Endothelial cell of umbilical vein (primary cell): Measurements from ENCODE around the gene BAMBI. TPM values are rescaled to one million over a fixed set of nuclear protein-coding genes. Genes with fewer than 3 reads are reported as not detected.

ENCODE experiments used
- BruUV-seq: library from RNA; stranded (reverse); fragments of 400-500 nt; replicated peaks from 2 replicates; lab custom pipeline; 2021; lab: Mats Ljungman, UMichigan
- CTCF ChIA-PET: fragments of 300-600, 350-600 bp; sonication (Branson Sonifier 250); formaldehyde crosslinking; loops from one replicate; lab custom pipeline; 2021; ENCODE audit warnings: antibody characterized with exemption, inconsistent platforms; lab: Charles Lee
- POLR2A ChIA-PET: fragments of 300-600, 350-600 bp; sonication (Branson Sonifier 250); formaldehyde crosslinking; loops from one replicate; lab custom pipeline; 2021; ENCODE audit warnings: antibody characterized with exemption, inconsistent platforms; lab: Charles Lee
- DNase-seq: peaks from one replicate; pipeline ENCODE4 v3.0.0-alpha.2; 2011; ENCODE audit warnings: low read depth, low spot score
- FAIRE-seq: peaks from 2 replicates; lab custom pipeline; 2011; peaks lifted over from hg19 to GRCh38; lab: Jason Lieb, UNC
- H2AFZ ChIP-seq: 2 replicates; pipeline ENCODE4 v1.6.0; 2012; ENCODE audit warnings: low read depth, low read length, control low read depth, inconsistent platforms
- H3K27ac ChIP-seq: 2 replicates; pipeline ENCODE4 v1.5.1; 2011; ENCODE audit warnings: low read depth, mild to moderate bottlenecking, control low read depth, low read length, moderate library complexity; ENCODE audit not compliant: insufficient read depth
- H3K27me3 ChIP-seq, 2 experiments: 2 replicates each; pipeline versions ENCODE4 v1.6.0 to v1.6.1; 2011; ENCODE audit warnings: low read length in 2 of 2, mixed read lengths in 1 of 2; ENCODE audit not compliant: control insufficient read depth in 2 of 2, insufficient read depth in 2 of 2
- H3K36me3 ChIP-seq, 2 experiments: 2 replicates in 1 of 2; 3 replicates in 1 of 2; pipeline ENCODE4 v1.5.1; 2011; ENCODE audit warnings: low read length in 2 of 2, mild to moderate bottlenecking in 1 of 2, moderate library complexity in 1 of 2; ENCODE audit not compliant: control insufficient read depth in 2 of 2, insufficient read depth in 2 of 2; ENCODE audit errors: extremely low read depth in 1 of 2
- H3K4me1 ChIP-seq: 3 replicates; pipeline ENCODE4 v1.5.1; 2011; ENCODE audit warnings: mild to moderate bottlenecking, low read length; ENCODE audit not compliant: control insufficient read depth, insufficient read depth; ENCODE audit errors: extremely low read depth
- H3K4me2 ChIP-seq: 2 replicates; pipeline ENCODE4 v1.6.1; 2011; ENCODE audit warnings: low read length, control low read depth, mixed read lengths; ENCODE audit not compliant: insufficient read depth
- H3K4me3 ChIP-seq, 3 experiments: fragments of 200-600 bp in 1 of 3; sonication (generic), shearing (Covaris generic) in 1 of 3; replicated peaks in 1 of 3; 2 replicates each; pipeline ENCODE4 v1.5.1; 2011 to 2016; ENCODE audit warnings: control low read depth in 3 of 3, low read length in 3 of 3, mild to moderate bottlenecking in 2 of 3, inconsistent platforms in 1 of 3, low read depth in 1 of 3, moderate library complexity in 1 of 3; ENCODE audit not compliant: insufficient read depth in 1 of 3
- H3K79me2 ChIP-seq: 2 replicates; pipeline ENCODE4 v1.6.0; 2012; ENCODE audit warnings: low read length, inconsistent platforms; ENCODE audit not compliant: control insufficient read depth, insufficient read depth
- H3K9ac ChIP-seq: replicated peaks from 2 replicates; pipeline ENCODE3; 2011; ENCODE audit warnings: low read length, control low read depth; ENCODE audit not compliant: insufficient read depth; ENCODE audit errors: extremely low read depth
- H3K9me1 ChIP-seq: replicated peaks from 3 replicates; pipeline ENCODE4 v1.6.0; 2011; ENCODE audit warnings: mild to moderate bottlenecking, low read length; ENCODE audit not compliant: control insufficient read depth, insufficient read depth; ENCODE audit errors: extremely low read depth
- H3K9me3 ChIP-seq: replicated peaks from 2 replicates; pipeline ENCODE4 v1.5.1; 2012; ENCODE audit warnings: low read length, inconsistent platforms; ENCODE audit not compliant: control insufficient read depth, insufficient read depth
- H4K20me1 ChIP-seq: replicated peaks from 2 replicates; pipeline ENCODE3; 2011; ENCODE audit warnings: mild to moderate bottlenecking, low read length; ENCODE audit not compliant: control insufficient read depth, insufficient read depth; ENCODE audit errors: extremely low read depth
- CTCF ChIP-seq, 2 donors: IDR thresholded peaks; 1 replicate in 1 of 2; 2 replicates in 1 of 2; pipeline ENCODE4 v1.5.1; 2011; ENCODE audit warnings: low read length in 2 of 2, mild to moderate bottlenecking in 2 of 2, moderate library complexity in 2 of 2, control low read depth in 1 of 2, inconsistent platforms in 1 of 2, low read depth in 1 of 2; ENCODE audit not compliant: insufficient read depth in 1 of 2; ENCODE audit errors: extremely low read depth in 1 of 2
- EZH2 ChIP-seq: IDR thresholded peaks from 2 replicates; pipeline ENCODE4 v1.6.1; 2012; ENCODE audit warnings: borderline replicate concordance, low read depth, mild to moderate bottlenecking, moderate library complexity, low read length, inconsistent platforms; ENCODE audit not compliant: severe bottlenecking
- FOS ChIP-seq: IDR thresholded peaks from 2 replicates; pipeline ENCODE4 v1.6.1; 2011; ENCODE audit warnings: mild to moderate bottlenecking, low read length, moderate library complexity, borderline replicate concordance; ENCODE audit not compliant: insufficient read depth
- GATA2 ChIP-seq: IDR thresholded peaks from 2 replicates; pipeline ENCODE4 v1.7.0; 2011; ENCODE audit warnings: low read depth, mild to moderate bottlenecking, moderate library complexity, mixed read lengths, low read length; ENCODE audit not compliant: insufficient read length, insufficient read depth
- JUN ChIP-seq: IDR thresholded peaks from 2 replicates; pipeline ENCODE4 v1.6.1; 2011; ENCODE audit warnings: borderline replicate concordance, low read depth; ENCODE audit not compliant: insufficient read length, insufficient read depth
- MAX ChIP-seq: IDR thresholded peaks from 2 replicates; pipeline ENCODE4 v1.6.1; 2011; ENCODE audit not compliant: insufficient read depth, insufficient read length
- MYC ChIP-seq: IDR thresholded peaks from one replicate; pipeline ENCODE4 v1.6.1; 2011; ENCODE audit warnings: mild to moderate bottlenecking, low read depth, low read length
- POLR2A ChIP-seq: IDR thresholded peaks from 2 replicates; pipeline ENCODE4 v1.6.1; 2012; ENCODE audit warnings: low read depth, mild to moderate bottlenecking, control low read depth, low read length
- POLR2AphosphoS5 ChIP-seq: IDR thresholded peaks from 2 replicates; pipeline ENCODE4 v1.6.1; 2012; ENCODE audit warnings: low read depth, mild to moderate bottlenecking, control low read depth, low read length, moderate library complexity; ENCODE audit not compliant: insufficient read depth
- dilution Hi-C: fragments of 300-500 bp; cut with MboI; formaldehyde crosslinking; loops from one replicate; pipeline ENCODE4 v1.15.0; 2019; ENCODE audit warnings: low sequenced_read_pairs; ENCODE audit not compliant: extremely low pct_ligation_motif_present
- intact Hi-C: fragments of 100-400 bp; cut with micrococcal nuclease; formaldehyde crosslinking; loops from one replicate; pipeline ENCODE4 v1.10.0; 2022
- polyA plus RNA-seq, 4 experiments: library from polyadenylated mRNA; depleted of rRNA in 3 of 4; stranded (reverse) in 3 of 4; unstranded in 1 of 4; fragments of >200 nt; gene quantifications; 2 replicates each; pipeline versions ENCODE4 v1.2.1 to v1.2.3, GENCODE V29; 2011 to 2012; ENCODE audit warnings: missing spikeins in 1 of 4
- total RNA-seq: library from RNA; stranded (reverse); gene quantifications from 2 replicates; pipeline ENCODE4 v1.2.3, GENCODE V29; 2021

BAMBI gene
- total and polyA plus RNA-seq, 2 donors (not counting 3 experiments of a cell fraction or from before 2014, with no cell fraction given): 3.2 to 4.3 TPM

GRCh38 chr10:28730031-28730778 is 52.9 kb downstream of the BAMBI start:
- CTCF ChIA-PET: interaction anchor here (0.6 to 0.7 kb wide), 3 partner anchors 12 to 1456 kb away, joined by 3 read pairs; no protein-coding TSS in a partner anchor
- DNase-seq (no peak), FAIRE-seq (no peak)
- Histone ChIP-seq H3K4me3 (no peak overlapping the region), H3K27ac (no peak overlapping the region), H3K79me2 (no peaks in the 10 kb centered on the region), H3K36me3 (no peaks in the 10 kb centered on the region), H2AFZ (no peak overlapping the region), H3K9me3 (no peaks in the 10 kb centered on the region), H3K9me1 (no peaks in the 10 kb centered on the region), H4K20me1 (no peaks in the 10 kb centered on the region), H3K4me1 (no peaks in the 10 kb centered on the region), H3K9ac (no peak overlapping the region), H3K27me3 (no peaks in the 10 kb centered on the region), H3K4me2 (no peak overlapping the region)
- intact Hi-C loops: no loop called here
- POLR2A ChIA-PET: no interaction called here
- dilution Hi-C loops: no loop called here
- TF ChIP-seq GATA2 (no peak), CTCF (IDR thresholded peaks at IDR 0.05; ENCODE audit: extremely low read depth in 1 of 2, insufficient read depth in 1 of 2, low read depth in 1 of 2, low read length in 2 of 2) (no peak), EZH2 (no peak), JUN (no peak), POLR2A (no peak), FOS (no peak), MYC (no peak), POLR2AphosphoS5 (no peak), MAX (no peak)
- no TSS peak for BruUV-seq
